Stimulated activated CD4-positive, alpha-beta T cell treated with anti-CD3 and anti-CD28 coated beads, Interleukin-2, amount 100 ng/mL, for 4 hours (primary cell): ENCODE data around the gene HMGCS2.
"Not testable (repeated sequence)": the region's sequence is repeated elsewhere in the genome, so short reads cannot be mapped to it uniquely, and the experiment has no call there.

Experiments
- DNase-seq: peaks from one replicate; pipeline ENCODE4 v3.0.0-alpha.2; 2020; ENCODE audit warnings: low read depth

HMGCS2 gene

GRCh38 chr1:119731741-119732430, 36.8 kb downstream of the HMGCS2 start:
- DNase-seq: no peak

GRCh38 chr1:119731060-119731459, 37.6 kb downstream of the HMGCS2 start:
- no peak for DNase-seq

- DNase-seq: no peak
Observed at GRCh38 chr1:119729044-119729443, 39.7 kb downstream of the HMGCS2 start.

- no peak for DNase-seq
Observed at GRCh38 chr1:119727991-119728390, 40.7 kb downstream of the HMGCS2 start.

- DNase-seq: no peak
Observed at GRCh38 chr1:119725626-119726025, 43.1 kb downstream of the HMGCS2 start.

- DNase-seq: no peak
Observed at GRCh38 chr1:119724611-119725218, 44.0 kb downstream of the HMGCS2 start.

GRCh38 chr1:119721896-119722295, 46.8 kb downstream of the HMGCS2 start:
- DNase-seq: no peak

GRCh38 chr1:119720866-119721440, 47.8 kb downstream of the HMGCS2 start:
- DNase-seq: no peak

- no peak for DNase-seq
Observed at GRCh38 chr1:119718972-119719371, 49.7 kb downstream of the HMGCS2 start.

- DNase-seq: no peak
Observed at GRCh38 chr1:119718409-119718808, 50.3 kb downstream of the HMGCS2 start.

- no peak for DNase-seq
Observed at GRCh38 chr1:119715542-119715941, 53.2 kb downstream of the HMGCS2 start.

- DNase-seq: no peak
Observed at GRCh38 chr1:119714583-119714982, 54.1 kb downstream of the HMGCS2 start.

- DNase-seq: no peak
Observed at GRCh38 chr1:119713749-119714456, 54.8 kb downstream of the HMGCS2 start.

- no peak for DNase-seq
Observed at GRCh38 chr1:119713039-119713748, 55.5 kb downstream of the HMGCS2 start.

GRCh38 chr1:119712342-119713038, 56.2 kb downstream of the HMGCS2 start:
- DNase-seq: peak; percentile 29

GRCh38 chr1:119711804-119712341, 56.8 kb downstream of the HMGCS2 start, which contains the start of gene PHGDH:
PHGDH (plus strand) TSS chr1:119711934; CDS start chr1:119712023, 89 bp downstream.
- peak; percentile 18 for DNase-seq

- not testable (repeated sequence) for DNase-seq
Observed at GRCh38 chr1:119711356-119711803, 57.3 kb downstream of the HMGCS2 start.

- not testable (repeated sequence) for DNase-seq
Observed at GRCh38 chr1:119706599-119706998, 62.1 kb downstream of the HMGCS2 start.

GRCh38 chr1:119703666-119704450, 64.8 kb downstream of the HMGCS2 start:
- DNase-seq: no peak

GRCh38 chr1:119702384-119702783, 66.3 kb downstream of the HMGCS2 start:
- no peak for DNase-seq
